Ramos (cell line): Measurements from ENCODE around the gene PFDN2.

ENCODE experiments used
- in situ Hi-C: fragments of 300-500 bp; cut with MboI; formaldehyde crosslinking; loops from one replicate; pipeline ENCODE4 v1.14.3; 2022; ENCODE audit warnings: low sequenced_read_pairs; ENCODE audit not compliant: unreplicated experiment

Gene PFDN2

DNA sequence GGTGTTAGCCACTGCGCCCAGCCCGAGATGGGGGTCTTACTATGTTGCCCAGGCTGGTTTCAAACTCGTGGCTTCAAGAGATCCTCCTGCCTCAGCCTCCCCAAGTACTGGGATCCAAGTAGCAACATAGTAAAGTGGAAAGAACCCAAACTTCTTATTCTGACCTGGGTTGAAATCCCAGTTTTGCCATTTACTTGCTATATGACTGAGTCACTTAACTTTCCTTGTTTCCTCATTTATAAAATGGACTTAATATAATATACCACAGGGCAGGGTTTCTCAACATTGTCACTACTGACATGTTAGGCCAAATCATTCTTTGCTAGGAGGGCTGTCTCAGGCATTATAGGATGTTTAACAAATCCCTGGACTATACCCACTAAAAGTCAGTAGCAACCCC, 6.7 kb downstream of the PFDN2 start:
- in situ Hi-C loops, result no loop called here

GRCh38 chr1:161106431-161106830, 11.4 kb downstream of the PFDN2 start:
- in situ Hi-C loops, result no loop called here

- in situ Hi-C loops, result no loop called here
Measured at GRCh38 chr1:161100556-161100955, 17.3 kb downstream of the PFDN2 start.

DNA sequence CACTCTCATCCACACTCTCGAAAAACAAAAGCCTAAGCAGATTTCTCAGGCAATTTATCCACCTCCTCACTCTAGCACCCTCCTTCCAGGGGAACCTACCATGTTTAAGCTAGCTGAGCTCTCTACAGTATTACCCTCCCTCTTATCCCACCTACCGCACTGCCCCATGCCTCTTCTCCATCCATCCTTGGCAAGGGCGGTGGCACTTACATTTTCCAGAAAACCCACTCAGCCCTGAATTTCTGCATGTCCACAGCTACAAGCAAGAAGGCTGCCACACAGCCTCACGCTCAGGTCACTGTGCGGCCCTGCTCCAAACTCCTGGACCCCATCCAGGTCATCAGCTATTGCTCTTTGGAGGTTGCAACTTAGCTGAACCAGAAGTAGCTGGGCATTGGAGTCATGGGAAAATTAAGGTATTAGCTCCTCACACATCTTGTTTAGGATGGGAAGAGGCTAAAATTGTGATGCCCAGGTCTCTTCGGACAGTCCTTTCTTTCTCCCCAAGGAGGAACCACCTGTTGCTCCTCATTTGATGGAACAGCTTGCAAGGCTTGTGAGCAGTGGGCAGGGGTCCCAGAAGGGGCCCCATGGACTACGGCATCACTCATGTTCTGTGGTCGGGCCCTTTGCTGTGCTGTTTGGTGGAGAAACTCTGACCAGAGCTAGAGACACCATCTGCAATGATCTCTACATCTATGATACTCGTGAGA, 18.6 kb downstream of the PFDN2 start:
- in situ Hi-C loops, result loop anchor here (10.0 kb wide), 1 partner anchor 104 kb away; no protein-coding TSS in a partner anchor

DNA sequence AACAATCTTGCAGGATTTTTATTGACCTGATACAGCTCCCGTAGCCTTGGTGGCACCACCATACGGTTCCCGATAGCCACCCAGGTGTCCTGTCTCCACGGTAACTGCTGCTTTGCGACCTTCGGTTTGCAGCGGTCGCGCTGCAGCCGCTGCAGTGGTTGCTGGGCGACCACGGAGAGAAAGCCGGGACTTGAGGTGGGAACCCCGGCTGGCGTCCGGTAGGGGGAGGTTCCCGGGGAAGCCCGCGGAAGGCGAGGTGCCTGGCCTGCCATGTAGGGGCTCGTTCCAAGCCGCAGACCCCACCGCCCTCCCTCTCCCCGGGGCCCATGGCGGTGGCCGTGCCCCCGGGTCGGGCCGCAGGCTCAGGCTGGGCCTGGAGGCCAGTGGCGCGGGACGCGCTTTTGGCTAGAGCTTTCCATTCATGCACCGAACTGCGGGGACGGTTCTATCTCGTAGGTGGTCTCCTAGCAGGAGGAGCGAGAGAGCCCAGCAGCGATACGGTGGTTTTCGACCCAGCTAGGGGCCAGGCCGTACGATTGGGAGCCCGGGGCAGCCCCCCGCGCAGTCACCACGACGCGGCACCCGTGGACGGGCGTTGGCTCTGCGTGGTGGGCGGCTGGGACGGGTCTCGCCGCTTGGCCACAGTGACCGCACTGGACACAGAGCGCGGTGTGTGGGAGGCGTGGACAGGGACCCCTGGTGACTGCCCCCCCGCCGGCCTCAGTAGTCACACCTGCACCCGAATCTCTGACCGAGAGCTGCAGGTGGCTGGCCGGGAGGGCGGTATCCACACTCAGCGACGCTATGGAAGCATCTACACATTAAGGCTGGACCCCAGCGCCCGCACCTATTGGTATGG, 19.4 kb downstream of the PFDN2 start, which contains the start of gene KLHDC9:
KLHDC9 (plus strand) TSS at position 152 of the 859 bp plus-strand sequence; CDS start at position 327, 175 bp downstream.
- in situ Hi-C loops, result loop anchor here (10.0 kb wide), 1 partner anchor 104 kb away; no protein-coding TSS in a partner anchor

DNA sequence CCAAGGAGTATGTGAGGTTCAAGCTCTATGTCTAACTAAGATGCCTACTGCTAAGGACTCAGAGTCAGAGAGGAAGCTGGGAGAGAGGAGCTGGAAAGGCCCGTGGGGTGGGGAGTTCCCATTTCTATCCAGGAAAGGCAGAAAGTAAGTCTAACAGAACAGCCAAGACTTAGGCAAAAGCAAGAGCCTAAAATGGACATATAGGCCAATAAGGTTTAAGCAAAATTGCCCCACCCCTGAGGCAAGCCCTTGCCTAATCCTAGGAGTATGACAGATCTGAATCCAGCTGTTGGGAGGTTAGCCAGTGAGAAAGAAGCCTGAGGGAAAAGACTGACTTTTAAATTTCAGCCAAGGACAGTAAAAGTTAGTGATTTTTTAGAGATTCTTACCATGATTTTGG, 21.3 kb downstream of the PFDN2 start:
- in situ Hi-C loops, result loop anchor here (10.0 kb wide), 1 partner anchor 102 kb away; no protein-coding TSS in a partner anchor

DNA sequence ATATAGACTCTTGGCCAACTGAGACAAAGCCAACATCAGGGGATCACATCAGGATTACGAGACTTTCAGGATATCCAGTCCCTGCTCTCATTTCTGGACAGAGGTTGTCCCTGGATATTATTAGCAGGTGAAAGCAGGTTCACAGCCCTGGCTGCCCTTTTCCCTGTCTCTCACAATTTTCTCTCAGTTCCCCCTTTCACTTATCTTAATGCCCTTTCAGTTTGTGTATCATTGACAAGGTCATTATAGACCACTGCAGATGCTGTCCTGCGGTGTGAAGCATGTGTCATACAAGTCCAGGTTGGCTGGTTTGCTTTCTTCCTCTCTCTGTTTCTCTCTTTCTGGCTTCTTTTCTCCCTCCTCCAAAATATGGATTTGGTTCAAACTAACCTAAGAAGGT, 21.8 kb downstream of the PFDN2 start:
- in situ Hi-C loops, result loop anchor here (10.0 kb wide), 1 partner anchor 101 kb away; no protein-coding TSS in a partner anchor

- in situ Hi-C loops, result loop anchor here (10.0 kb wide), 1 partner anchor 100 kb away; no protein-coding TSS in a partner anchor
Measured at GRCh38 chr1:161095230-161095629, 22.6 kb downstream of the PFDN2 start.

GRCh38 chr1:161094481-161094880, 23.4 kb downstream of the PFDN2 start:
- in situ Hi-C loops, result loop anchor here (10.0 kb wide), 1 partner anchor 100 kb away; no protein-coding TSS in a partner anchor

- in situ Hi-C loops, result loop anchor here (10.0 kb wide), 1 partner anchor 98 kb away; no protein-coding TSS in a partner anchor
Measured at GRCh38 chr1:161092621-161093028, 25.2 kb downstream of the PFDN2 start.

GRCh38 chr1:161091796-161092507, 25.9 kb downstream of the PFDN2 start:
- in situ Hi-C loops, result loop anchor here (10.0 kb wide), 1 partner anchor 97 kb away; no protein-coding TSS in a partner anchor

DNA sequence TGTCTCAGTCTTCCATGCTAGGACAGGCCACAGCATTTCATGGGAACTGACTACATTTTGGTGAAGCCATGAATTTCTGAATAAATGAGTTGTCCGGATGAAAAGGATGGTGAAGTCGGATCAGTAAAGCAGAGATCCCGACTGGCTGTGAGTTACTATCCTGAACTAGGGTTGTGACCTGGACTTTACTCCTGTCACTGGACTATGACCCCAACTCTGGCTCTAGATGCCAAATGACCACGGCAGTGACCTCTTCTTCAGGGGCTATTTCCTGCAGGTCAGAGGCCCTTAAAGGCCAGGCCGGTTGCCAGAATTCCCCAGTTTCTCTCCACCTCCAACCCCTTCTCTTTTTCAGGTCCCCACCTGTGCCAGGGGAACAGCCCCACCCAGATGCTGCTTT, 26.7 kb downstream of the PFDN2 start:
- in situ Hi-C loops, result loop anchor here (10.0 kb wide), 1 partner anchor 96 kb away; no protein-coding TSS in a partner anchor

GRCh38 chr1:161090617-161091016, 27.2 kb downstream of the PFDN2 start:
- in situ Hi-C loops, result loop anchor here (10.0 kb wide), 1 partner anchor 96 kb away; no protein-coding TSS in a partner anchor

DNA sequence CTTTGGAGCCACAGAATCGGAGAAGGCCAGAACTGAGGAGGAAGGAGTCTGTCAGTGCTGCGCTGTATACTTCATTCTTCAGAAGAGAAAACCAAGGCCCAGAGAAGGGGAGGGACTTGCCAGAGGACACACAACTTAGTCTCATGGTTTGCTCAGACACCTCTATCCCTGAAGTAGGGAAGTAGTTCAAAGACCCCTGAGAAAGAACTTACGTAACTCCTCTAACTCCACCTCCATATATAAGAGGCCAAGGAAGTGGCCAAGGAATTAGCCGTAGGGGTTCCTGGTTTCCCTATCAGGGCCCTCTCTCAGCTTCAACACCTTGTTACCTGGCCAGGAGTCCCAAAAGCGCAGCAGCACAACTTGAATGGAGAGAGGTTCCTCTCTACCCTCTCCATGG, 27.9 kb downstream of the PFDN2 start:
- in situ Hi-C loops, result loop anchor here (10.0 kb wide), 1 partner anchor 95 kb away; no protein-coding TSS in a partner anchor

- in situ Hi-C loops, result no loop called here
Measured at GRCh38 chr1:161089251-161089924, 28.4 kb downstream of the PFDN2 start, which contains the start of gene NECTIN4. TSS of gene NECTIN4 (minus strand) at chr1:161089558. CDS start at chr1:161089296, 262 bp downstream.

DNA sequence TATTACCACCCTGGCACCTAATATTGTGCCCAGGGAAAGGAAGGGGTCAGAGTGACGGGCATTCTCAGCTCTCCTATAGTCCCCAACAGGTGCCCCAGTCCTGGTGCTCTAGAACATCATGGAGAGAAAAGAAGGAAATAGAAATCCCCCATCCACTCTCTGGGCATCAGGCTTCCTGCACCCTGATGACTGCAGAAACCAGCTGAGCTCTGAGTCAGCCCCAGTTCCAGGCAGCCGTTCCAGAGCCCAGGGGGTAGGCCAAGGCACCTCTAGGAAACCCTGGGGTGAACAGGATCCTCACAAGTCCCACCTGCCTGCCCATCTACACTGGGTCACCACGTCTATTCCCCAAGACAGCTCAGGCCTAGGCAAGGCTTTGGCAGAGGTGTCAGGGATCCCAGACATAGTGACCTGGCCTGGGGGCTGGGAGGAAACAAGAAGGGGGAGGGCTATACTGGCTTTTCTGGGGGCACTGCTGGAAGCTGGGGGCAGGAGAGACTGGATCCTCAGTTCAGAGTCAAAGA, 29.2 kb downstream of the PFDN2 start:
- in situ Hi-C loops, result no loop called here

GRCh38 chr1:161086457-161086856, 31.4 kb downstream of the PFDN2 start:
- in situ Hi-C loops, result no loop called here

DNA sequence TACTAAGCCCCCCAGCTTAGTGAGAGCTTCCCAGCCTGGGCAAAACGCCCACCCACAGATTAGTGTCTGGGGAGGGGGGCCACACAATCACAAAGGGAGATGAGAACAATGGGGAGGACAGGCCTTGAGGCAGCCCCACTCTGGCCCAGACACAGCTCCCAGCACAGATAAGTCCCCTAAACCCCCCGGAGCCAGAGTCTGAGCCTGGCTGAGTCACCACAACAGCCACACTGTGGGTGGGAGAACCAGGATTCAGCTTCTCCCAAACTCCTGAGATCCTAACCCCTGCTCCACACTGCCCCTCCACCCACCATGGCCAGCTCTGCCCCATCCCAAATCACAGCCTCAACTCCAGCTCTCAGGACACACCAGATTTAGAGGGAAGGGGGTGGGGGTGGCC, 32.7 kb downstream of the PFDN2 start:
- in situ Hi-C loops, result no loop called here

- in situ Hi-C loops, result no loop called here
Measured at GRCh38 chr1:161084597-161084988, 33.2 kb downstream of the PFDN2 start.
